Measurements from ENCODE around the gene PTPRQ.
"Not testable (repeated sequence)": the region's sequence is repeated elsewhere in the genome, so short reads cannot be mapped to it uniquely, and the experiment has no call there.

PTPRQ gene

GRCh38 chr12:80648881-80649280 lies 204.8 kb downstream of the PTPRQ start:
- FAIRE-seq, result no peak

GRCh38 chr12:80655751-80656150 lies 211.7 kb downstream of the PTPRQ start:
- FAIRE-seq, result no peak

- no peak for FAIRE-seq
Observed at GRCh38 chr12:80659512-80660063, 215.6 kb downstream of the PTPRQ start.

- no peak for FAIRE-seq
Observed at GRCh38 chr12:80662586-80662985, 218.6 kb downstream of the PTPRQ start.

GRCh38 chr12:80670214-80670613 lies 226.2 kb downstream of the PTPRQ start:
- no peak for FAIRE-seq

GRCh38 chr12:80676042-80676636 lies 232.1 kb downstream of the PTPRQ start:
- FAIRE-seq, result not testable (repeated sequence)

GRCh38 chr12:80676856-80677255 lies 232.8 kb downstream of the PTPRQ start:
- no peak for FAIRE-seq

GRCh38 chr12:80677994-80678393 lies 234.0 kb downstream of the PTPRQ start:
- FAIRE-seq, result no peak

- FAIRE-seq, result no peak
Observed at GRCh38 chr12:80679346-80680131, 235.5 kb downstream of the PTPRQ start.

GRCh38 chr12:80681287-80681686 lies 237.3 kb downstream of the PTPRQ start:
- no peak for FAIRE-seq

GRCh38 chr12:80681786-80682185 lies 237.8 kb downstream of the PTPRQ start:
- FAIRE-seq, result no peak

GRCh38 chr12:80684077-80684495 lies 240.1 kb downstream of the PTPRQ start:
- FAIRE-seq, result no peak

GRCh38 chr12:80690090-80690489 lies 246.1 kb downstream of the PTPRQ start:
- no peak for FAIRE-seq

GRCh38 chr12:80690513-80690912 lies 246.5 kb downstream of the PTPRQ start:
- no peak for FAIRE-seq

- FAIRE-seq, result no peak
Observed at GRCh38 chr12:80692114-80692513, 248.1 kb downstream of the PTPRQ start.

GRCh38 chr12:80697270-80697887 lies 253.3 kb downstream of the PTPRQ start:
- FAIRE-seq, result no peak

GRCh38 chr12:80698256-80698655 lies 254.2 kb downstream of the PTPRQ start:
- FAIRE-seq, result no peak

GRCh38 chr12:80698847-80699542 lies 255.0 kb downstream of the PTPRQ start:
- no peak for FAIRE-seq

GRCh38 chr12:80700327-80700726 lies 256.3 kb downstream of the PTPRQ start:
- FAIRE-seq, result no peak

- no peak for FAIRE-seq
Observed at GRCh38 chr12:80701388-80701787, 257.4 kb downstream of the PTPRQ start.

GRCh38 chr12:80702889-80703805 lies 259.1 kb downstream of the PTPRQ start:
- FAIRE-seq, result no peak

- no peak for FAIRE-seq
Observed at GRCh38 chr12:80704420-80704819, 260.4 kb downstream of the PTPRQ start.
